Activated CD4-positive, CD25-positive, alpha-beta regulatory T cell treated with anti-CD3 and anti-CD28 coated beads, Interleukin-2, amount 50 U/mL, for 24 hours (primary cell): ENCODE measurements around the gene FGD4.
A peak's percentile ranks its signal among the peaks of the same experiment; 100 is the strongest.

Source experiments
- ATAC-seq, 2 donors: fragments of 150-1000 bp; cut with Tn5 transposase; one replicate each; pipeline ENCODE4 v1.10.0; 2021; ENCODE audit warnings: mild to moderate bottlenecking in 1 of 2, moderate library complexity in 1 of 2

FGD4 gene

DNA sequence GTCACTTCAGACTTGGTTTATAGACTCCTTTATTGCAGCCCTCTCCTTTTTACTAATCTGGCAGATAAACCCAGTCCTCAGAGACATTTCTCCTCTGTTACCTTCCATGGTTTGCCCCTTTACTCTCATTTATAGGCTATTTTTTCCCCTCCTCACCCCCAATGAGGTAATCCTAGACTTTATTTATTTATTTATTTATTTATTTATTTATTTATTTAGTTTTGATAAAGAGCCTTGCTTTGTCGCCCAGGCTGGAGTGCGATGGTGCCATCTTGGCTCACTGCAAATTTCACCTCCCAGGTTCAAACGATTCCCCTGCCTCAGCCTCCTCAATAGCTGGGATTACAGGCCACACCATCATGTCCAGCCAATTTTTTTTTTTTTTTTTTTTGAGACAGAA, 8.4 kb downstream of the FGD4 start:
- no peak for ATAC-seq

GRCh38 chr12:32413412-32413811, 14.1 kb downstream of the FGD4 start:
- no peak for ATAC-seq

DNA sequence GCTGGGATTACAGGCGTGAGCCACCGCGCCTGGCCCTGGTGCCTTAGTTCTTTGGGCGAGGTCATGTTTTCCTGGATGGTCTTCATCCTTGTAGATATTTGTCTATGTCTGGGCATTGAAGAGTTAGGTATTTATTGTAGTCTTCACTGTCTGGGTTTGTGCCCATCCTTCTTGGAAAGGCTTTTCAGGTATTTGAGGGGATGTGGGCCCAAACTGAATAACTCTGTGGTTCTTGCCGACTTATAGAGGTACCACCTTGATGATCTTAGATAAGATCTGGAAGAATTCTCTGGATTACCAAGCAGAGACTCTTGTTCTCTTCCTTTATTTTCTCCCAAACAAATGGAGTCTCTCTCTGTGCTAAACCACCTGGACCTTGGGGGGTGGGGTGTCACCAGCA, 18.9 kb downstream of the FGD4 start:
- no peak for ATAC-seq

DNA sequence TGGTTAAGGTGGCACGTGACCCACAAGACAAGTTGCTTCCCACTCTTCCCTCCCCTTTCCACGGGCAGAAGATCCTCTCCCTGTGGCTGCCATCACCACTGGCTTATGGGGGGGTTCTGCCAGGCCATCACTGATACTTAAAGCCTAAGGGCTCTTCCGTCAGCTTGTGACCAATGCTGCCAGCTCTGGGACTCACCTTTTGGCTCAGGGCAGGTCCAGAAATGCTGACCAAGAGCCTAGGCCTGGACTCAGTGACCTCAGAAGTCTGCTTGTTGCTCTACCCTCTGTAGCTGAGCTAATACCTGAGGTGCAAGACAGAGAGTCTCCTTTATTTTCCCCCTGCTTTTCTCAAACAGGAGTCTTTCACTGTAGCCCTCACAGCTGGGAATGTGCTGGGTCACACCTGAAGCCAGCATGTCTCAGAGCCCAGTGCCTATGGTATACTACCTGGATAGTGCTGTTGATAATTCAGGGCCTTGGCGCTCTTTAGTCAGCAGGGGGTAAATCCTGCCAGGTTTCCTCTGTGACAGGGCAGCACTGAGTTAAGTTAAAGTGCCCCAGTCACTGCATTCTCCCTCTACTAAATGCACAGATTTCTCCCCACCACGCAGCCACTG, 19.7 kb downstream of the FGD4 start:
- no peak for ATAC-seq

DNA sequence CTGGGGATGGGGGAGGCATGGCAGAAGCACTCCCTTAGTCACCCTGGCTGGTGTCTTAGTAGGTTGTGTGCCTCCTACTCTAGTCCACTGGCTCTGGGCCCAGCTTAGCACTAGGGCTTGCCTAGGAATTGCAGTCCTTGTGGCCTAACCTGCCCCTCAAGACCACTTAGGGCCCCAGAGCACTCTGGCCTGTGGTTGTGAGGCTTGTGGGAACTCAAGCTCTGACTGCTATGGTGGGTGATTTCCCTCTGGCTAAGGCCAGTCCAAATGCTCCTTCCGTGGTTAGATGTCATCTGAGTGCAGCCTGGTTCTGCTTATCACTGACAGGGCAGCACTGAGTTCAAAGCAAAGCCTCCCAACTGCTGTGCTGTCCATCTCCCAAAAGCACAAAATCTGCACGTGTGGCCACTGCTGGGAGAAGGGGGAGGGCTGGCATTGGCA, 20.2 kb downstream of the FGD4 start:
- ATAC-seq = peak in 1 of 2 donors; percentile 9

DNA sequence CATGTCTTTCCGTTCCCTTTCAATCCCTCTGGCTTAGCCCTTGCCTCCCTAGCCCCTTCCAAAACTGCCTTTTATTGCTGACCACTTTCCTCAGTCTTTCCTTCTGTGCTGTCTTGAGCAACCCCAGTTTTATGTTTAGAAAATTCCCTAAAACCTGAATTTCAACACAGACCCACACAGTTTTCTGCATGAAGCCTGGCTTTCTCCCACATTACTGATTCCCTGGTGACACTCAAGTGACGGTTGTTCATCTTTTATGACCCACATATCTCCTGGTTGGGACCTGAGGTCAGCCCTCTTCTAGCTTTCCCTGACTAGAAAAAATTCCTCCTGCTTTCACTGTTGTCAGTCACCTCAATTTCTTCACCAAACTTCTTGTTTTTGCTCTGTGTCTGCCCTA, 21.0 kb downstream of the FGD4 start:
- ATAC-seq = no peak

GRCh38 chr12:32423559-32423958, 24.2 kb downstream of the FGD4 start:
- ATAC-seq = no peak

DNA sequence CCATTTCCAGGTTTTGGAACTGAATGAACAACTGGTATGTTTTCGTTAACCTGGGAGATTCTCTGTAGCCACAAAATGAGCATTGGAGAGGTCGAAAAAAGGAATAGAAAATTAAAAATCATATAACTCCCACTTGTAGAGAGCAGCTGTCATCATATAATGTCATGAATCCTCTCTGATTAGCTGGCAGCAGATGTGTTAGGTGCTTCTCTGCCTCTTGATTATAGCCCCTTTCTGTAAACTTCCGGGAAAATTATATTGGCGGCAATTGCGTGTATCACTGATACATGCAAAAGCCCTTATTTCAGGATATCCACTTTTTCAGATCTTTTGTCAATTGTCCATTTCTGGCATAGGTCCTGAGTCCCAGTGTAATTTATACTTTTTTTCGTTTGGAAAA, 31.7 kb downstream of the FGD4 start:
- no peak for ATAC-seq

- no peak for ATAC-seq
Measured at GRCh38 chr12:32435921-32436705, 36.8 kb downstream of the FGD4 start.

DNA sequence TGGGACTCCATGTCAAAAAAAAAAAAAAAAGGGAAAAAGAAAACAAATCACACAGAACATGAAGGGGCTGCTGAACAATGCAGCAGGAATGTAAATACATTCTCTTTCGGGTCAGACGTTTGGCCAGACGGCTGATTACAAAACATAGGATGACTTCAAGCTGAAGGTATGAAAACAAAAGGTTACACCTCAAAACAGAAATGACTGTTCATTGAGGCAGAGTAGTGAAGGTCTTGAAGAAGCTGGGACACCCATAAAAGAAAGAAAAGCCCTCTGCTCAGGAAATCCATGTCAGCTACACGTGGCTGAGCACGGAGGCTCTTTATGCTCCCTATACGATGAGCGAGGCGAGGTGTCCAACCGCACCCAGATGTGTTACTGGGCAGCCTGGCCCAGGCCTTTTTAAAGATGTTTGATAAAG, 37.7 kb downstream of the FGD4 start:
- ATAC-seq = no peak

DNA sequence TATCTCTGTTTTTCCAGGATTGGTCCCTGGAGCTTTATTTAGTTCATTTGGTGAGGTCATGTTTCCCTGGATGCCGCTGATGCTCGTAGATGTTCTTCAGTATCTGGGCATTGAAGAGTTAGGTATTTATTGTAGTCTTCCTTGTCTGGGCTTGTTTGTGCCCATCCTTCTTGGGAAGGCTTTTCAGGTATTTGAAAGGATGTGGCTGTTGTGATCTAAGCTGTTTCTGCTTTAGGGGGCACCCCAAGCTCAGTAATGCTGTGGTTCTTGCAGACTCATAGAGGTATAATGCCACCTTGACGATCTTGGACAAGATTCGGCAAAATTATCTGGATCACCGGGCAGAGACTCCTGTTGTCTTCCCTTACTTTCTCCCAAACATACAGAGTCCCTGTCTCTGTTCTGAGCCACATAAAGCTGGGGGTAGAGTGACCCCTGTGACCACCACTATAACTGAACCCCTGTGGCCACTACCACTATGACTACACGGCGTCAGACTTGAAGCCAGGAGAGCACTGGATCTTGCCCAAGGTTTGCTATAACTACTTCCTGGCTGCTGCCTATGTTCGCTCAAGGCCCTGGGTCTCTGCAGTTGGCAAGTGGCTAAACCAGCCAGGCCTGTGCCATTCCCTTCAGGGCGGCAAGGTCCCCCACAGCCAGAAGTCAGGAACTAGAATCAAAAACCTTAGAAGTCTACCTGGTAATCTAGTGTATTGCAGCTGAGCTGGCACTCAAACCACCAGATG, 40.9 kb downstream of the FGD4 start:
- no peak for ATAC-seq

DNA sequence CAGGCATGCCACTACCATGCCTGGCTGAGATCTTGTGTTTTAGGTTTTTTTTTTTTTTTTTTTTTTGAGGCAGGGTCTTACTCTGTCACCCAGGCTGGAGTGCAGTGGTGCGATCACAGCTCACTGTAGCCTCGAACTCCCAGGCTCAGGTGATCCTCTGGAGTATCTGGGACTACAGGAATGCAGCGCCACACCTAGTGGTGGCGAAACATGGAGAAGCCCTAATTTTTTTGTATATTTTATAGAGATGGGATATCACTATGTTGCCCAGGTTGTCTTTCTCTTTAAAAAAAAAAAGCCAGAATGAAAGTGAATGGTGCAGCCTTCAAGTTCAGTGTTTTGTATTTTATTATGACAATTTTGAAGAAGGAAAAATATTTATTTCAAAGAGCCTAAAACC, 44.1 kb downstream of the FGD4 start:
- ATAC-seq = no peak

GRCh38 chr12:32444895-32445294, 45.5 kb downstream of the FGD4 start:
- no peak for ATAC-seq

- no peak for ATAC-seq
Measured at GRCh38 chr12:32445356-32445755, 46.0 kb downstream of the FGD4 start.

DNA sequence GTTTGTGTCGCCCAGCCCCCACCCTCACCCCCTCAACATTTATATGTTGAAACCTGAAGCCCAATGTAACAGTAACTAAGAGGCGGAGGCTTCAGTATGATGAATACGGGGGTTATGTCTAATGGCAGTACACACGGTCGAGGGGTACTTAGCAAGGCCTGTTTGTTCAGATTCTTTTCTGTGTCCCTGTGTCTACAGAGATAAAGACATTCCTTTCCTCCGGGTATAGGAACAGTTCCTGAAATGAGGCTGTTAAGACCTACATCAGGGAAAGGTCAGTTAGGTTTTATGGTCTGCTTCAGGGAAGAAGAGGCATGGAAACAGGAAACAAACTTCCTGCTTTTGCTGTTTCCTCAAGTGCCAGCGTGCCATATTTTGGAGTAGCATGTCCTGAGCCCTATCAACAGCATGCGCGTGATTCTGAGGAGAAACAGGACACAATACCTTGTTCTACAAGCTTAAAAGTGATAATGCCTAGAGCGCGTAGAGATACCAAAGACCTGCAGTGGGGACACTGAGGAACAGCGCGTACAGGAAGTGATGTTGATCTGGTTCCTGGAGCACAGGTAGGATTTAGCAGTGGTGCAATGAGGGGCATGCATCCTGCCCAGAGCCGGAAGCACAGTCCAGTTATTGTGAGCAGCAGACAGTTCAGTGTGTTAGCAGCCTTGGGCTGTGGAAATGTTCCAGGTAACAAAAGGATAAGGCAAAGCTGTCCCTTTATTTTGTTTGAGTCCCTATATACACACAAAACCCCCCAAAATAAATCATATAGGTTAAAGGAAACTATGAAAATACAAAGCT, 47.2 kb downstream of the FGD4 start:
- no peak for ATAC-seq

- ATAC-seq = no peak
Measured at GRCh38 chr12:32448586-32448985, 49.2 kb downstream of the FGD4 start.

DNA sequence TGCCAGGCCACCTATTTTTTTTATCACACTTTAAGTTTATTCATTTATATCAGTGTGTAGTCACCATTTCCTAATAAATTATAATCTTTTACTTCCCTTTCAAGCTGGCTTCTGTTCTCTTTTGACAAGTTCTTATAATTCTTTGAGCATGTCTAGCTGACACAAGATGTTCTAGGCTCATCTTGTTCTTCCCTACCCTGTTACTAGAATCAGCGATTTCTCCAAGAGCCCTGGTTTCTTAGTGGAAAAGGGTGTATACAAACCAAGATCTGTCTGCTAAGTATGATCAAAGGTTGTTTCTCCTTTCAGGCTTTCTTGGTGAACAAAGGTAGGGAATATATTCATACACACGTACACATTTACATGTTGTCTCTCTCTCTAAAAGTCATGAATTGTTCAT, 51.0 kb downstream of the FGD4 start:
- no peak for ATAC-seq

DNA sequence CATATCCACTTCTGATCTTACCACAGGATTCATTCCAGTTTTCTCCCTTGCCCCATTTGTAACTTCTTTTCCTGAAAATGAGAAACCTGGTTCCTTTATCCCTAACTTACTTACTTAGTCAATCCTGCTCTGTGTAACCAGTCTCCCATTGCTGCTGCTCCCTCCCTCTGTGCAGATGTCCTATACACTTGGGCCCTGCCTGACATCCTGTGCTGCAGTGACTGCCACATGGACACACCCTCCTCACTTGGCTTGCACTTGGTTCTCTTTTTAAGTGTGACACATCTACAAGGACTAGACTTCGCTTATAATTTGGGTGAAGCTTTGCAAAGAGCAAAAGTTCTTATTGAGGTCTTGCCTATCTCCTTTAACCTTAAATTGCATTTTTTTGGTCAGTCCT, 51.4 kb downstream of the FGD4 start:
- no peak for ATAC-seq

GRCh38 chr12:32451816-32452215, 52.5 kb downstream of the FGD4 start:
- ATAC-seq = no peak

DNA sequence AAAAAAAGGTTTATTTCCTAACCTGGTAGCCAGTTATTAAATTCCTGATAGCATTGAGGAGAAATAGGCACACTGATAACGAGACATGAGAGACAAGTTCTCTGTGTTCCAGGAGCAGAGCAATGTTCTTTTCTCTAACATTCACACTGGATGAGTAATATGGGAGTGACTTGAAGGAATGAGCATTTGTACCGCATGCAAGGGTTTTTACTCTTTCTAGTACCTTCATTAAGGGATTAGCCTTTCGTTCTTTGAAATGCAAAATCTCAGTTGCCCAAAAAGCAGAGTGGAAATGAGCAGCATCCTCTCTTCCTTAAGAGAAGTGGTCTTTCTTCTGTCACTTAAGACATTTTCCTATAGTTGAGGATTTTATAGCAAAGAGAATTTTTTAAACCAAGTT, 54.7 kb downstream of the FGD4 start:
- ATAC-seq = no peak

DNA sequence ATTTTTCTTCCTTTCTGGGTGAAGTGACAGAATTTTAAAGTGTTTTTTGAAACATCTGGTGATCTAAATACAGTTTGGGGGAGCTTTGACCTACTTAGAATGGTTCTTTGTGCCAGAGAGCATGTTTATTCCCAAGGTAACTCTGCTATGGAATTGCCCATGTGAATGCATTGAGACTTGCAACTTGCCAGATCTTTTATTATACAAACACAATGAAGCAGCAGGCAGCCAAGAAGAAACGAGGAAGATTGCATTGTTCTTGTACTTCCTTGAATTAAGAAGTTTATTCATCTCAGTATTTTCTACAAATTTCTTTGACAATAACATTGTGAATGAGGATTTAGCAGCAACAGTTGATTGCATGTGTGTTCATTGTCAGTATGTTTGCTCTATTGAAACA, 55.5 kb downstream of the FGD4 start:
- ATAC-seq = no peak

DNA sequence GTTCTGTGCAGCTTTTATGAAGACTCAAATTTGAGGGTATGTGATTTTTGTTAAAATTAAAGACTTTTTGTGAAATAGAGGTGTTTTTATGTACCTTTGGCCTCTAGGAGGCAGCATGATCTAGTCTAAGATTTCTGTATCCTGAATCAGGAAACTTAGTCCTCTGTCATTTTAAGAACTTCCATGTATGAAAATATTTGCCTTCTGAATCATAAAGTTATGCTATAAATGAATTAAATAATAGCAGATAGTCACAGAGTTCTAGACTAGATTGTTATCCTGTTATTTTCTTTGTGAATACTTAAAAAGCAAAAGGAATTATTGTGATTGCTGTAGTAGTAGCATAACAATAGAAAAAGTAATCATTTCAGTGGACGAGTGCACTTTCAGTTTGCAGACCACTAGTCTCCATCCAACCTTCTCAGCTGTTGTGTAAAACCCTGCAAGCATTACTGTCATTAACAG, 56.3 kb downstream of the FGD4 start:
- ATAC-seq = no peak
